Measurements from ENCODE around the gene GNAZ.

- TF ChIP-seq POLR2A (IDR thresholded peaks at IDR 0.05) (no peak), CTCF (IDR thresholded peaks at IDR 0.05) (peak; percentile 63 to 89 (median 79))
Observed at GRCh38 chr22:23128269-23129108, 58.2 kb downstream of the GNAZ start.

Measured in thyroid gland (tissue), 4 donors.